GM21515 (cell line): Measurements from ENCODE around the gene KIF24.
"Not testable (repeated sequence)": the region's sequence is repeated elsewhere in the genome, so short reads cannot be mapped to it uniquely, and the experiment has no call there.

Experiments
- ATAC-seq: cut with Tn5 transposase; IDR thresholded peaks from one replicate; pipeline ENCODE4 v1.9.1; 2021; ENCODE audit not compliant: unreplicated experiment

KIF24 gene

GRCh38 chr9:34328500-34328986 lies 525 bp downstream of the KIF24 start:
- ATAC-seq, result no peak

GRCh38 chr9:34326690-34327089 lies 2.4 kb downstream of the KIF24 start:
- no peak for ATAC-seq

GRCh38 chr9:34322899-34323591 lies 6.0 kb downstream of the KIF24 start:
- ATAC-seq, result no peak

- ATAC-seq, result no peak
Observed at GRCh38 chr9:34321451-34321850, 7.6 kb downstream of the KIF24 start.

GRCh38 chr9:34318163-34318790 lies 10.8 kb downstream of the KIF24 start:
- no peak for ATAC-seq

GRCh38 chr9:34317436-34317835 lies 11.6 kb downstream of the KIF24 start:
- ATAC-seq, result no peak

- ATAC-seq, result no peak
Observed at GRCh38 chr9:34311499-34312185, 17.4 kb downstream of the KIF24 start.

GRCh38 chr9:34310215-34310614 lies 18.9 kb downstream of the KIF24 start:
- no peak for ATAC-seq

GRCh38 chr9:34308316-34308715 lies 20.8 kb downstream of the KIF24 start:
- not testable (repeated sequence) for ATAC-seq

- ATAC-seq, result not testable (repeated sequence)
Observed at GRCh38 chr9:34301064-34301463, 28.0 kb downstream of the KIF24 start.

GRCh38 chr9:34292552-34292951 lies 36.5 kb downstream of the KIF24 start:
- ATAC-seq, result no peak

GRCh38 chr9:34291423-34291822 lies 37.6 kb downstream of the KIF24 start:
- ATAC-seq, result no peak

GRCh38 chr9:34291023-34291422 lies 38.0 kb downstream of the KIF24 start:
- no peak for ATAC-seq

GRCh38 chr9:34289159-34289558 lies 39.9 kb downstream of the KIF24 start:
- ATAC-seq, result no peak

- no peak for ATAC-seq
Observed at GRCh38 chr9:34282096-34282495, 47.0 kb downstream of the KIF24 start.

- no peak for ATAC-seq
Observed at GRCh38 chr9:34279411-34279810, 49.7 kb downstream of the KIF24 start.
